H1 (cell line): ENCODE results near the gene AGRP. TPM values are rescaled to one million over a fixed set of nuclear protein-coding genes. Genes with fewer than 3 reads are reported as not detected.

ENCODE experiments used
- CTCF ChIA-PET: fragments of 300-600 bp; sonication (Branson Sonifier 250); formaldehyde crosslinking; loops from one replicate; lab custom pipeline; 2021; ENCODE audit not compliant: partially characterized antibody; lab: Charles Lee
- POLR2A ChIA-PET: fragments of 300-600 bp; sonication (Branson Sonifier 250); formaldehyde crosslinking; loops from one replicate; lab custom pipeline; 2021; ENCODE audit warnings: inconsistent platforms; ENCODE audit not compliant: partially characterized antibody; lab: Charles Lee
- DNase-seq, 2 experiments: peaks; one replicate each; pipeline versions ENCODE4 v3.0.0 to v3.0.0-alpha.2; 2010 to 2022; ENCODE audit warnings: low spot score in 2 of 2, low read depth in 1 of 2, mixed read lengths in 1 of 2
- FAIRE-seq: peaks from 2 replicates; lab custom pipeline; 2011; peaks lifted over from hg19 to GRCh38; lab: Jason Lieb, UNC
- H2AFZ ChIP-seq: 2 replicates; pipeline ENCODE4 v1.8.1; 2012; ENCODE audit warnings: low read length, inconsistent platforms
- H2AK5ac ChIP-seq: 2 replicates; pipeline ENCODE4 v1.6.1; 2013; ENCODE audit warnings: low read depth, low read length
- H2BK120ac ChIP-seq: replicated peaks from 2 replicates; pipeline ENCODE3; 2013; ENCODE audit warnings: low read depth, low read length, inconsistent platforms
- H2BK12ac ChIP-seq: 2 replicates; pipeline ENCODE4 v1.6.1; 2013; ENCODE audit warnings: low read depth, low read length
- H2BK15ac ChIP-seq: 2 replicates; pipeline ENCODE4 v1.6.1; 2013; ENCODE audit warnings: low read length
- H2BK20ac ChIP-seq: 2 replicates; pipeline ENCODE4 v1.6.1; 2013; ENCODE audit warnings: low read length
- H2BK5ac ChIP-seq: 2 replicates; pipeline ENCODE4 v1.6.1; 2013; ENCODE audit warnings: low read depth, low read length
- H3K14ac ChIP-seq: 2 replicates; pipeline ENCODE4 v1.6.1; 2013; ENCODE audit warnings: inconsistent platforms; ENCODE audit not compliant: insufficient read length
- H3K18ac ChIP-seq: 2 replicates; pipeline ENCODE4 v1.6.1; 2013; ENCODE audit warnings: low read length; ENCODE audit errors: extremely low read depth
- H3K23ac ChIP-seq: 2 replicates; pipeline ENCODE4 v1.6.1; 2013; ENCODE audit warnings: inconsistent platforms; ENCODE audit not compliant: insufficient read length
- H3K23me2 ChIP-seq: 2 replicates; pipeline ENCODE4 v1.6.1; 2013; ENCODE audit warnings: low read depth, low read length
- H3K27ac ChIP-seq: 2 replicates; pipeline ENCODE4 v1.6.1; 2011; ENCODE audit warnings: low read depth, low read length, inconsistent platforms
- H3K27me3 ChIP-seq, 4 experiments: replicated peaks in 1 of 4; 1 replicate in 1 of 4; 2 replicates in 3 of 4; pipeline versions ENCODE4 v1.6.1 to v1.8.1; 2011 to 2013; ENCODE audit warnings: low read length in 3 of 4, mild to moderate bottlenecking in 3 of 4, inconsistent platforms in 2 of 4, mixed read lengths in 2 of 4, moderate library complexity in 1 of 4; ENCODE audit not compliant: control insufficient read depth in 3 of 4, insufficient read depth in 3 of 4; ENCODE audit errors: extremely low read depth in 1 of 4
- H3K36me3 ChIP-seq, 4 experiments: 2 replicates each; pipeline versions ENCODE4 v1.6.1 to v1.8.1; 2011 to 2013; ENCODE audit warnings: mild to moderate bottlenecking in 4 of 4, low read length in 3 of 4, moderate library complexity in 2 of 4, control low read depth in 1 of 4, inconsistent platforms in 1 of 4; ENCODE audit not compliant: insufficient read depth in 4 of 4, control insufficient read depth in 2 of 4
- H3K4ac ChIP-seq: replicated peaks from 2 replicates; pipeline ENCODE3; 2013; ENCODE audit warnings: low read length, low read depth, mixed read lengths, inconsistent platforms; ENCODE audit not compliant: insufficient read length
- H3K4me1 ChIP-seq, 4 experiments: replicated peaks in 1 of 4; 1 replicate in 1 of 4; 2 replicates in 3 of 4; pipeline versions ENCODE4 v1.6.1 to v1.8.1; 2011 to 2013; ENCODE audit warnings: low read length in 3 of 4, inconsistent platforms in 2 of 4, mixed read lengths in 1 of 4; ENCODE audit not compliant: insufficient read depth in 4 of 4, control insufficient read depth in 3 of 4
- H3K4me2 ChIP-seq, 2 experiments: 2 replicates each; pipeline versions ENCODE4 v1.6.1 to v1.8.1; 2011 to 2013; ENCODE audit warnings: low read depth in 2 of 2, low read length in 2 of 2, control low read depth in 1 of 2, inconsistent platforms in 1 of 2, mild to moderate bottlenecking in 1 of 2; ENCODE audit not compliant: insufficient read depth in 1 of 2
- H3K4me3 ChIP-seq, 4 experiments: fragments of 200-600, 300-600 bp in 1 of 4; sonication (generic), shearing (Covaris generic), sonication (Bioruptor Twin) in 1 of 4; 2 replicates each; pipeline versions ENCODE4 v1.5.1 to v1.8.1; 2011 to 2016; ENCODE audit warnings: low read length in 4 of 4, low read depth in 3 of 4, control low read depth in 2 of 4, inconsistent platforms in 2 of 4, mild to moderate bottlenecking in 2 of 4, mixed read lengths in 1 of 4, moderate library complexity in 1 of 4; ENCODE audit not compliant: insufficient read depth in 2 of 4; ENCODE audit errors: extremely low read depth in 1 of 4
- H3K56ac ChIP-seq: replicated peaks from 2 replicates; pipeline ENCODE3; 2013; ENCODE audit warnings: low read depth, mild to moderate bottlenecking, mixed read lengths, low read length, inconsistent platforms; ENCODE audit not compliant: insufficient read length
- H3K79me1 ChIP-seq: 2 replicates; pipeline ENCODE4 v1.6.1; 2013; ENCODE audit warnings: low read depth, low read length, control low read depth
- H3K79me2 ChIP-seq, 2 experiments: 2 replicates each; pipeline versions ENCODE4 v1.6.1 to v1.8.1; 2012 to 2013; ENCODE audit warnings: low read length in 2 of 2, mild to moderate bottlenecking in 2 of 2, inconsistent platforms in 1 of 2; ENCODE audit not compliant: insufficient read depth in 2 of 2, control insufficient read depth in 1 of 2
- H3K9ac ChIP-seq, 4 experiments: replicated peaks in 1 of 4; 1 replicate in 1 of 4; 2 replicates in 3 of 4; pipeline versions ENCODE4 v1.6.1 to v1.8.1; 2011 to 2013; ENCODE audit warnings: low read depth in 3 of 4, low read length in 3 of 4, control low read depth in 2 of 4, mild to moderate bottlenecking in 2 of 4, moderate library complexity in 2 of 4, inconsistent platforms in 1 of 4; ENCODE audit errors: extremely low read depth in 1 of 4
- H3K9me3 ChIP-seq, 2 experiments: 2 replicates each; pipeline versions ENCODE4 v1.6.1 to v1.8.1; 2012 to 2013; ENCODE audit warnings: mild to moderate bottlenecking in 2 of 2, moderate library complexity in 2 of 2, control low read depth in 1 of 2, inconsistent platforms in 1 of 2, low read depth in 1 of 2, low read length in 1 of 2, mixed read lengths in 1 of 2; ENCODE audit not compliant: insufficient read depth in 2 of 2
- H4K20me1 ChIP-seq, 2 experiments: replicated peaks in 1 of 2; 2 replicates each; pipeline versions ENCODE3 to v1.8.1; 2011 to 2013; ENCODE audit warnings: inconsistent platforms in 2 of 2, low read length in 2 of 2, mild to moderate bottlenecking in 1 of 2; ENCODE audit not compliant: insufficient read depth in 2 of 2, control insufficient read depth in 1 of 2
- H4K5ac ChIP-seq: 2 replicates; pipeline ENCODE4 v1.6.1; 2013; ENCODE audit warnings: low read length, low read depth, mixed read lengths, inconsistent platforms; ENCODE audit not compliant: insufficient read length
- H4K8ac ChIP-seq: 2 replicates; pipeline ENCODE4 v1.8.0; 2013; ENCODE audit warnings: mild to moderate bottlenecking, moderate library complexity, low read length, inconsistent platforms; ENCODE audit not compliant: insufficient read depth; ENCODE audit errors: extremely low read depth
- H4K91ac ChIP-seq: replicated peaks from 2 replicates; pipeline ENCODE3; 2013; ENCODE audit warnings: low read length, mixed read lengths, inconsistent platforms; ENCODE audit not compliant: insufficient read length
- ASH2L ChIP-seq: fragments of 200-600, 300-600 bp; sonication (generic); IDR thresholded peaks from one replicate; pipeline ENCODE4 v1.7.1; 2017; ENCODE audit warnings: low read length
- BACH1 ChIP-seq: IDR thresholded peaks from 2 replicates; pipeline ENCODE4 v1.6.1; 2012; ENCODE audit warnings: low read length, improper control_type of control experiment
- BCL11A ChIP-seq, 2 experiments: IDR thresholded peaks; one replicate each; pipeline ENCODE4 v1.6.1; 2011; ENCODE audit warnings: low read depth in 2 of 2, low read length in 2 of 2, mild to moderate bottlenecking in 2 of 2
- EP300 ChIP-seq, 2 experiments: IDR thresholded peaks; 1 replicate in 1 of 2; 2 replicates in 1 of 2; pipeline ENCODE4 v1.6.1; 2011 to 2012; ENCODE audit warnings: low read depth in 2 of 2, low read length in 2 of 2, mild to moderate bottlenecking in 2 of 2, borderline replicate concordance in 1 of 2, inconsistent platforms in 1 of 2, moderate library complexity in 1 of 2
- KDM1A ChIP-seq: fragments of 200-600, 300-600 bp; sonication (generic); IDR thresholded peaks from 2 replicates; pipeline ENCODE4 v1.7.1; 2016; ENCODE audit warnings: mild to moderate bottlenecking, low read length, borderline replicate concordance
- MAX ChIP-seq: IDR thresholded peaks from 2 replicates; pipeline ENCODE4 v1.6.1; 2012; ENCODE audit warnings: inconsistent platforms
- POLR2A ChIP-seq, 2 experiments: IDR thresholded peaks; 1 replicate in 1 of 2; 2 replicates in 1 of 2; pipeline ENCODE4 v1.6.1; 2011; ENCODE audit warnings: low read depth in 2 of 2, low read length in 2 of 2, mild to moderate bottlenecking in 2 of 2; ENCODE audit errors: control extremely low read depth in 1 of 2
- RFX5 ChIP-seq: IDR thresholded peaks from 2 replicates; pipeline ENCODE4 v1.6.1; 2011; ENCODE audit warnings: low read depth, low read length, improper control_type of control experiment, borderline replicate concordance
- RNF2 ChIP-seq: fragments of 200-900, 300-1000 bp; sonication (generic); IDR thresholded peaks from 2 replicates; pipeline ENCODE4 v1.7.1; 2016; ENCODE audit warnings: borderline replicate concordance, low read depth, mild to moderate bottlenecking, antibody characterized with exemption, low read length; ENCODE audit not compliant: poor library complexity, severe bottlenecking; ENCODE audit errors: missing control alignments
- SIN3A ChIP-seq, 2 experiments: IDR thresholded peaks in 1 of 2; conservative IDR thresholded peaks in 1 of 2; 2 replicates each; pipeline ENCODE4 v1.6.1; 2011 to 2012; ENCODE audit warnings: low read length in 2 of 2, improper control_type of control experiment in 1 of 2, low read depth in 1 of 2, mild to moderate bottlenecking in 1 of 2
- SP1 ChIP-seq: IDR thresholded peaks from 2 replicates; pipeline ENCODE4 v1.6.1; 2011; ENCODE audit warnings: low read depth, low read length
- TEAD4 ChIP-seq: IDR thresholded peaks from 2 replicates; pipeline ENCODE4 v1.6.1; 2012; ENCODE audit warnings: low read depth, low read length, inconsistent platforms, mixed read lengths
- USF2 ChIP-seq: IDR thresholded peaks from 2 replicates; pipeline ENCODE4 v1.6.1; 2011; ENCODE audit warnings: low read length, improper control_type of control experiment
- WGBS, 2 experiments: shearing (Covaris generic) in 1 of 2; methylation state at CpG; one replicate each; pipeline versions ENCODE4 v1.1.6 to v1.1.7; 2013 to 2015; ENCODE audit warnings: low lambda C conversion rate in 2 of 2, mixed read lengths in 2 of 2, inconsistent platforms in 1 of 2, low coverage in 1 of 2, missing lambda C conversion rate in 1 of 2; ENCODE audit not compliant: insufficient replicate concordance in 2 of 2, insufficient coverage in 1 of 2, insufficient read length in 1 of 2; ENCODE audit errors: extremely low coverage in 1 of 2, missing lambda C conversion rate in 1 of 2; 5-methylcytosine and 5-hydroxymethylcytosine counted together
- polyA plus RNA-seq, 7 experiments: library from polyadenylated mRNA; depleted of rRNA in 3 of 7; stranded (reverse) in 5 of 7; unstranded in 2 of 7; fragments of >200 nt in 5 of 7; fragments of 200-250 nt in 2 of 7; gene quantifications; 1 replicate in 5 of 7; 2 replicates in 1 of 7; 4 replicates in 1 of 7; pipeline versions ENCODE4 v1.2.1 to v1.2.3, GENCODE V29; 2011 to 2013; ENCODE audit warnings: missing spikeins in 2 of 7, mixed read lengths in 2 of 7
- total RNA-seq: library from RNA; stranded (reverse); fragmentation: NEBNext Ultra II Directional; extraction: Animal tissue kit (Norgen Biotek cat#: 25700); gene quantifications from 2 replicates; pipeline ENCODE4 v1.2.1, GENCODE V29; 2021

The AGRP gene
- total and polyA plus RNA-seq, 2 of the 8 experiments (the other 6 are each of a cell fraction or from before 2014, with no cell fraction given), result not detected

- peaks cover 19% of the 10 kb centered on the region in 2 experiments for H4K20me1 ChIP-seq
- H3K4me2 ChIP-seq, result no peak overlapping the region
- no peaks in the 10 kb centered on the region for H3K9me3 ChIP-seq
- H2BK15ac ChIP-seq, result no peak overlapping the region
- no peak overlapping the region for H2AFZ ChIP-seq
- H3K14ac ChIP-seq, result no peak overlapping the region
- H3K4ac ChIP-seq, result no peak overlapping the region
- no peak overlapping the region for H2BK20ac ChIP-seq
- H3K23me2 ChIP-seq, result no peaks in the 10 kb centered on the region
- H3K23ac ChIP-seq, result no peak overlapping the region
- no peak overlapping the region for H3K56ac ChIP-seq
- no peaks in the 10 kb centered on the region for H3K27me3 ChIP-seq
- ChIA-PET POLR2A (no interaction called here), CTCF (interaction anchor here (0.9 to 28.6 kb wide), 4 partner anchors 16 to 175 kb away, joined by 3 to 683 read pairs (median 98); partner anchors contain the start of gene HSD11B2)
- FAIRE-seq, result no peak
- no peaks in the 10 kb centered on the region for H3K36me3 ChIP-seq
- no peak overlapping the region for H2BK12ac ChIP-seq
- no peaks in the 10 kb centered on the region; a peak in 1 of 7 replicates for H3K4me1 ChIP-seq
- peaks cover 4% of the 10 kb centered on the region for H3K79me1 ChIP-seq
- peaks cover 0 to 4% of the 10 kb centered on the region in 2 experiments; a peak in 1 of 4 replicates for H3K79me2 ChIP-seq
- DNase-seq, result no peak
- H3K27ac ChIP-seq, result no peak overlapping the region
- H3K4me3 ChIP-seq, result no peak overlapping the region
- no peak overlapping the region for H3K18ac ChIP-seq
- no peak overlapping the region for H2BK5ac ChIP-seq
- H4K5ac ChIP-seq, result no peak overlapping the region
- H3K9ac ChIP-seq, result no peak overlapping the region
- WGBS, 2 experiments, result 98% methylated on average over 5 of the region's 5 CpGs; no CpG with 5 or more reads in 1 of the 2 experiments
- no peak overlapping the region for H2AK5ac ChIP-seq
- H4K8ac ChIP-seq, result no peak overlapping the region
- H2BK120ac ChIP-seq, result no peak overlapping the region
- H4K91ac ChIP-seq, result no peak overlapping the region
- no peak for TF ChIP-seq TEAD4
- no peak for TF ChIP-seq KDM1A
- TF ChIP-seq BCL11A (IDR thresholded peaks at IDR 0.05; ENCODE audit: low read depth in 2 of 2, low read length in 2 of 2), result no peak
- TF ChIP-seq BACH1, result no peak
- TF ChIP-seq EP300 (IDR thresholded peaks at IDR 0.05; ENCODE audit: borderline replicate concordance in 1 of 2, low read depth in 2 of 2, low read length in 2 of 2), result no peak
- TF ChIP-seq SP1, result no peak
- TF ChIP-seq ASH2L, result no peak
- no peak for TF ChIP-seq POLR2A (IDR thresholded peaks at IDR 0.05; ENCODE audit: control extremely low read depth in 1 of 2, low read depth in 2 of 2, low read length in 2 of 2)
- TF ChIP-seq RNF2, result no peak
- TF ChIP-seq SIN3A (conservative IDR thresholded peaks at IDR 0.05 in 1 of 2, IDR thresholded peaks at IDR 0.05 in 1 of 2; ENCODE audit: low read depth in 1 of 2, low read length in 2 of 2), result no peak
- no peak for TF ChIP-seq MAX
- TF ChIP-seq USF2, result no peak
- TF ChIP-seq RFX5, result no peak
These were observed 23.2 kb downstream of the AGRP start for GRCh38 chr16:67460168-67460567.
